Endometrium (tissue), 2 donors: ENCODE data around the gene SFI1.
"Not testable (repeated sequence)": the region's sequence is repeated elsewhere in the genome, so short reads cannot be mapped to it uniquely, and the experiment has no call there.

Experiments
- FAIRE-seq: peaks from 2 replicates; lab custom pipeline; 2012; peaks lifted over from hg19 to GRCh38; lab: Jason Lieb, UNC
- donor health status: control.
- donor health status: control.

SFI1 gene, protein sequence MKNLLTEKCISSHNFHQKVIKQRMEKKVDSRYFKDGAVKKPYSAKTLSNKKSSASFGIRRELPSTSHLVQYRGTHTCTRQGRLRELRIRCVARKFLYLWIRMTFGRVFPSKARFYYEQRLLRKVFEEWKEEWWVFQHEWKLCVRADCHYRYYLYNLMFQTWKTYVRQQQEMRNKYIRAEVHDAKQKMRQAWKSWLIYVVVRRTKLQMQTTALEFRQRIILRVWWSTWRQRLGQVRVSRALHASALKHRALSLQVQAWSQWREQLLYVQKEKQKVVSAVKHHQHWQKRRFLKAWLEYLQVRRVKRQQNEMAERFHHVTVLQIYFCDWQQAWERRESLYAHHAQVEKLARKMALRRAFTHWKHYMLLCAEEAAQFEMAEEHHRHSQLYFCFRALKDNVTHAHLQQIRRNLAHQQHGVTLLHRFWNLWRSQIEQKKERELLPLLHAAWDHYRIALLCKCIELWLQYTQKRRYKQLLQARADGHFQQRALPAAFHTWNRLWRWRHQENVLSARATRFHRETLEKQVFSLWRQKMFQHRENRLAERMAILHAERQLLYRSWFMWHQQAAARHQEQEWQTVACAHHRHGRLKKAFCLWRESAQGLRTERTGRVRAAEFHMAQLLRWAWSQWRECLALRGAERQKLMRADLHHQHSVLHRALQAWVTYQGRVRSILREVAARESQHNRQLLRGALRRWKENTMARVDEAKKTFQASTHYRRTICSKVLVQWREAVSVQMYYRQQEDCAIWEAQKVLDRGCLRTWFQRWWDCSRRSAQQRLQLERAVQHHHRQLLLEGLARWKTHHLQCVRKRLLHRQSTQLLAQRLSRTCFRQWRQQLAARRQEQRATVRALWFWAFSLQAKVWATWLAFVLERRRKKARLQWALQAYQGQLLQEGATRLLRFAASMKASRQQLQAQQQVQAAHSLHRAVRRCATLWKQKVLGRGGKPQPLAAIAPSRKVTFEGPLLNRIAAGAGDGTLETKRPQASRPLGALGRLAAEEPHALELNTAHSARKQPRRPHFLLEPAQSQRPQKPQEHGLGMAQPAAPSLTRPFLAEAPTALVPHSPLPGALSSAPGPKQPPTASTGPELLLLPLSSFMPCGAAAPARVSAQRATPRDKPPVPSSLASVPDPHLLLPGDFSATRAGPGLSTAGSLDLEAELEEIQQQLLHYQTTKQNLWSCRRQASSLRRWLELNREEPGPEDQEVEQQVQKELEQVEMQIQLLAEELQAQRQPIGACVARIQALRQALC

DNA sequence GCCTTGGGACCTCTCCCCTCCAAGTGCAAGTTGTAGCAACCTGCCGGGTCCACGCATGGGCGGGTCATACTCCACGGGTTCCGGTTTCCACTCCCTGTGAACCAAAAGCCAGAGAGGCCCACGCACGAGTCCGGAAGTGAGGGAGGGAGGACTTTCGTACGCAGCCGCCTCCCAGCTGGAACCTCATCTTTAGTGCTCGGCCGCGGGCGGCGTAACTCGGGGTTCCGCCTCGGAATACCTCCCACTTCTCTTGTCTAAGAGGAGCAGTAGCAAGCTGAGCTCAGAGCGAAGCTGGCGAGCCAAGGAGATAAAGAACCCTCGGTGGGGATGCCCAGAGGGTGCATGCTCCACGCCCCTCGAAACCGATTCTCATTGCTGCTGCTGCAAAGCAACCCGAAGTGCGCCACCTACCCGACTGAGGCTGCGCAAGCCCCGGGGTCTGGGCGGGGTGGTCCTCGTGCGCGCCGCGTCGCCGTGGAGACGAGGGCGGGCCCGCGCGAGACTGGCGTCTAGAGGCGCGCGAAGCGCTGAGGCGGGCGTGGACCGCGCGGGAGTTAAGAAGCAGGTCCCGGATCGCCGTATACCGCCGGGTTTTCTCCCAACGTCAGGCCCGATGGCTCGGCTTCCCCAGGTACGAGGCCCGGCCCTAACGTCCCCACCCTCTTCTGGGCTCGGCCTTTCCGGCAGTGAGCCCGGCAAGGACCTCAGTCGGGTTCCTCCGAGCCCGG, at the start of gene SFI1:
SFI1 (plus strand) TSS at position 530 of the 728 bp plus-strand sequence. CDS start 11,749 bp downstream, outside the sequence.
- no peak for FAIRE-seq

DNA sequence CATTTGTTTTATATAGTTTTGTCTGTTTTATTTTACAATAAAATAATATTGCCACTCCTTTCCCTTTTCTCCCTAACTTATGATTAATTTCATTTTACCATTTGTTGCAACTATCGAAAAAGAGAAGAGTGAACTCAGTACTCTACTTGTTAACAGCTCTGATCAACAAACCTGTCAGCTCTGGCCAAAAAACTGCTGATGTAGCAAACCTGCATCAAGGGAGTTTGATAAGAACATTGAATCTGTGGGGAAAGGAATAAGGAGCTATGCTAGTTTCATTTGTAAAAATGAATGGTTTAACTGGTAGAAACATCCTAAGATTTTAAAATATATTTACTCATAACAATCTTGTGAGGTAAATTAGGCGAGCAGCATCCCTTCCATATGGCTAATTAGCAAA, 49.6 kb upstream of the SFI1 start:
- no peak for FAIRE-seq

DNA sequence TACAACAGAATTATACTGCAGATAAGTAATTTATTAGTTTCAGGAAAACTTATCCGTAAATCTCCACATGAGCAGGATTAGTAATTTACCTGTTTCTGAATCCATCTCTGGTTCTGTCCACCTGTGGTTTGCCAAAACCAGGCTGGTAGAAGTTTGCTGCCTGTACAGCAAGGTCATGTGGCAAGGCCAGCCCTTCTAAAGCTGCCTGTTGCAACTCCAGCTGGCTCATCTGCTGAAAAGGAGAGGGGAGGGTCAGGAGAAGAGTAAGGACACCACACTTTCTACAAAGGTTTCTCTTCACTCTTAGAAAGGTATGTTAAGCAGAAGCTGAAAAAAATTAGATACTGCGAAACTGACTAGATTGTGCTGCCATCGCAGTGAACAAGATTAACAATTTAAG, 49.0 kb upstream of the SFI1 start:
- no peak for FAIRE-seq

DNA sequence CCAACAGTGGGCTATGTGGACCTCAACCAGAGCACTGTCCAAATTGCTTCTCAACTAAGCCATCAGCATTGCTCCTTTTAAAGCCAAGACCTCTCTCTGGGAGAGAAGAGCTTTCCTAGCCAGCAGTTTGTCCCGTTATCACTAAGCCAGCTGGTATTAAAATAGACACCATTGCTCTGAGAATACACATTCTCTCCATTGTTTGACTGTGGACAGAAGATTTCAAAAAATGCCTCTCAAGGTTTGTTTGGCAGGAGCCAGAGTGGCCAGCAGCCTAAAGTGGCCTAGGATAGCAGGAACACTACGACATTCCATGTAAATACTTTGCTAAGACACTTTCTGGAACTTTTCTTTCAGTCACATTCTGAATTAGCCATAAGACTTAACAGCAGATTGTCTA, 48.0 kb upstream of the SFI1 start:
- FAIRE-seq, result no peak

DNA sequence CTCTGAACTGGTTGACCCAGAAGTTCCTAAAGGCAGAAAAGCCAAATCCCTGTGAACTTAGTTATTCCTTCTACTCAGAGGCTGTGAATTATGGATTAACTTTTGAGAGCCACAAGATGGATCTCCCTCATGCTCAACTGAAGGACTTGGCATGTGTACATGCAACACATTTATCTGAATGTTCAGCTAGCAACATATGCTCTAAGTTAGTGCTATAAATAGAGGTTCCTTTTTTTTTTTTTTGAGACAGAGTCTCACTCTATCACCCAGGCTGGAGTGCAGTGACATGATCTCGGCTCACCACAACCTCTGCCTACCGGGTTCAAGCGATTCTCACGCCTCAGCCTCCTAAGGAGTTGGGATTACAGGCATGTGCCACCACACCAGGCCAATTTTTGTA, 46.8 kb upstream of the SFI1 start:
- no peak for FAIRE-seq

DNA sequence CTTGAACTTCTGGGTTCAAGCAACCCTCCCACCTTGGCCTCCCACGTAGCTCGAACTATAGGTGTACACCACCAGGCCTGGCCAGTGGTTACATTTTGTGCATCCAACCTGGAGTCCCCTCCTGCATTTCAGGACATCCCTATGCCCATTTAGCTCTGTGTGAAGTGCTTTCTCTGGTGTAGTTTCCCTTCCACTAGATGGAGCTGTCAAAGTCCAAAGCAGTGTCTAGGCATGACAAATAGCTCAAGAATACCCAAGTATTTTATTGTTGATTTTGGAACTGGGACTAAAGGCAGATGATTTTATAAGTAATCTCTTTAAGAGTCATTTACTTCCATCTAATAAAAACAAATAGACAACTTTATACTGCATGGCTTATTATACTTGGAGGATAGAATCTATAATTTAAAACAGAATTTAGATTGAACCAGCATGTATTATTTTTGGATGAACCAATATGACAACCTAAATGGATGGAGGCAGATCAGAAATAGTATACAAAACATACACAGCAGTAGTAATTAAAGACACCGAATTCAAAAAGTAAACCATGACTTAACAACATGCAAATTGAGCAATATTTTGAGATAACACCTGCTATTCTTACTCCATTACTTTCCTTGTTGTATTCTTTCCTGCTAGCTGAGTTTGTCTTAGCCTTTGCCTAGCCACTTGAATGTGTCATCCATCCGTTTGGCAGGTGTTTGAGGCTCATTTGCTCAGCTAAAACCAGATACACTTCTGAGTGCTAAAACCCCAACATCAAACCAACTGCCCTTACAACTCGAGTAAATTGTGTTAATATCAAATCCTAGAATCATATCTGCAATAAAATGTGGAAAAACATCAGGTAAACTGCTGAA, 44.4 kb upstream of the SFI1 start:
- no peak for FAIRE-seq

DNA sequence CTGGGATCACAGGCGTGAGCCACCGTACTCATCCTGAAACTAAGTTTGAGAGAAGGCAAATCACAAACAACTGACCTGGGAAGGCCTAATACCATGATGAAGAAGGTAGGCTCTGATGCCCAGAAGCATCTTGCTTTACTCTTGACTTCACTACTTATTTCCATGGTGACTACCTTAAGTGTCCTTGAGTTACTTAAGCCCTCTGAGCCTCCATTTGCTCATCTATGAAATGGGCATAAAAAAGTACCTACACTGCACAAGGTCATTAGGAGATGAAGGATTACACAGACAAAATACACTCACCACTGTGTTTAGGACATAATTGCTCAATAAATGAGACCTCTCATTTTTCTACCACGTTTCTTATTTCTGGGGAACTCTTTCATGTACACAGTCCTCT, 34.6 kb upstream of the SFI1 start:
- no peak for FAIRE-seq

DNA sequence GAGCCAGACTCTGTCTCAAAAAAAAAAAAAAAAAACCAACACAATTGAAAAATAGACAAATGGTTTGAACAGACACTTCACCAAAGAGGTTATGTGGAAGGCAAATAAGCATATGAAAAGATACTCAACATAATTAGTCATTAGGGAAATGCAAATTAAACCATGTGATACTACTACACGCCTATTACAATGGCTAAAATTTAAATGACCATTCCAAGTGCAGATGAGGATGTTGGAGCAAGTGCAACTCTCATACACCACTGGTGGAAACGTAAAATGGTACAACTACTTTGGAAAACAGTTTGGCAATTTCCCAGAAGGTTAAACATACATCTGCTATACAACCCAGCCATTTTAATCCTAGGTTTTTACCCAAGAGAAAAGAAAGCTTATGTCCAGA, 31.0 kb upstream of the SFI1 start:
- FAIRE-seq, result no peak

DNA sequence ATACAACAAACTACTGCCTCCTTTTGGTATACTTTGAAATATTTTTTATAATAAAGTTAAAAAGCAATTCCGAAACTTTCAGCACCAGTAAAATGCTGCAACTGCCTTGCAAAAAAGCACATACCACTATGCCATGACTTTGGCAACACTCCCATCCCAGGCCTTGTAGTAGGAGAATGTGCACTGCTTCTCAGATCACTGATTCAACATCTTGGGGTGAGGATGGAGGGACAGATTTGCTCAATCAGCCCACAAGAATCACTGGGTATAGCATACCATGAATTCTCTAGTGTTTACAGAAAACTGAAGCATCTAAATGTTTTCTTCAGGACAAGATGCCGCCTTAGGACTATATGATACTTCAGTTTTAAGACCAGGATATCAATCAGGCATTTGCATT, 21.6 kb upstream of the SFI1 start:
- FAIRE-seq, result no peak

DNA sequence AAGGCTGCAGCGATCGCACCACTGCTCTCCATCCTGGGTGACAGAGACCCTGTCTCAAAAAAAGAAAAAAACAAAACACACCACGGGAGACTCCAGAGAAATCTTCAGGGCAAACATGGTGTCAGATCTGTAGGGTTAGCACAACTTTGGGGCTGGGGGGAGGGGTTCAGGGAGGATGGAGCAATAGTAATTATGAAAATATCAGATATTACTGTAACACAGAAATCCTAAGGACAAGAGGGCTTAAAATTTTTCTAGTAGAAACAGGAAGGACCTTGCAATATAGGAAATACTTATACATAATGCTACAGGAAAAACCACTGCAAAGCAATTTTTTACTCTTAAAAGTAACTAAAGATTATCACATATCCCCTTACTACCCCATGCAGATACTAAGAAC, 20.5 kb upstream of the SFI1 start:
- no peak for FAIRE-seq

DNA sequence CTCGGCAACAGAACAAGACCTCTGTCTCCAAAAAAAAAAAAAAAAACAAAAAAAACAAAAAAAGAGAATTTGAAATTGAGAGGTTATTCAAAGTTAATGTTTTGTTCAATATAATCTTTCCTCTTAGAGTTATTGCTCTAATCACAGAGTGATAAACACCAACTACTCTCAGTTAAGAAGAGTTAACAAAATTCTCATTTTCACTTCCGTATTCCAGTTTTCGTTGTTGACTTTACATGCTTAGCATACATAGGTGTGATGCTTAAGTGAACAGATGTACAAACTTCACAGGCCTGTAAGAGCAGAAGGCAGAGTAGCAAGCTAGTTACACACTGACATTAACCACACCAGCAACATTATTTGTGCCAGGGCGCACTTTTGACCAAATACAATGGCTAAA, 19.0 kb upstream of the SFI1 start:
- FAIRE-seq, result no peak

DNA sequence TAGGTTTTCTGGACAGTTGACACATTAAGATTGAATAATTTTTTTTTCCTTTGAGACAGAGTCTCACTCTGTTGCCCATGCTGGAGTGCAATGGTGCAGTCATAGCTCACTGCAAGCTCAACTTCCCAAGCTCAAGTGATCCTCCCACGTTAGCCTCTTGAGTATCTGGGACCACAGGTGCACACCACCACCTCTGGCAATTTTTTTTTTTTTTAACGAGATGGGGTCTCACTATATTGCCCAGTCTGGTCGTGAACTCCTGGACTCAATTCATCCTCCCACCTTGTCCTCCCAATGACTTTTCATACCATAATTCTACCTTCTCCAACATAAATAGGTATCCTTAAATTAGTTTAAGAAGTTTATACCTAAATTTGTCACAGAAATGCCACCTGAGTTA, 15.2 kb upstream of the SFI1 start:
- FAIRE-seq, result no peak

DNA sequence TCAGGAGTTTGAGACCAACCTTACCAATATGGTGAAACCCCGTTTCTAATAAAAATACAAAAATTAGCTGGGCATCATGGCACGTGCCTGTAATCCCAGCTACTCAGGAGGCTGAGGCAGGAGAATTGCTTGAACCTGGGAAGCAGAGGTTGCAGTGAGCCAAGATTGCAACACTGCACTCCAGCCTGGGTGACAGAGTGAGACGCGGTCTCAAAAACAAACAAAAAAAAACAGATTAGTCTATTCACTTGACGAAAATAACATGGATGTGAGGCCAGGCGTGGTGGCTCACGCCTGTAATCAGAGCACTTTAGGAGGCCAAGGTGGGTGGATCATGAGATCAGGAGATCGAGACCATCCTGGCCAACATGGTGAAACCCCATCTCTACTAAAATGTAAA, 13.9 kb upstream of the SFI1 start:
- FAIRE-seq, result not testable (repeated sequence)

DNA sequence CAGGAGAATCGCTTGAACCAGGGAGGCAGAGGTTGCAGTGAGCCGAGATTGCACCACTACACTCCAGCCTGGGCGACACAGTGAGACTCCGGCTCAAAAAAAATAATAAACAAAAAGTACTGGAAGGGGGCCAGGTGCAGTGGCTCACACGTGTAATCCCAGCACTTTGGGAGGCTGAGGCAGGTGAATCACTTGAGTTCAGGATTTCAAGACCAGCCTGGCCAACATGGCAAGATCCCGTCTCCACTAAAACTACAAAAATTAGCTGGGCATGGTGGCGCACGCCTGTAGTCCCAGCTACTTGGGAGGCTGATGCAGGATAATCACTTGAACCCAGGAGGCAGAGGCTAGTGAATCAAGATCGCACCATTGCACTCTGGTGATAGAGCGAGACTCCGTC, 10.0 kb upstream of the SFI1 start:
- not testable (repeated sequence) for FAIRE-seq

DNA sequence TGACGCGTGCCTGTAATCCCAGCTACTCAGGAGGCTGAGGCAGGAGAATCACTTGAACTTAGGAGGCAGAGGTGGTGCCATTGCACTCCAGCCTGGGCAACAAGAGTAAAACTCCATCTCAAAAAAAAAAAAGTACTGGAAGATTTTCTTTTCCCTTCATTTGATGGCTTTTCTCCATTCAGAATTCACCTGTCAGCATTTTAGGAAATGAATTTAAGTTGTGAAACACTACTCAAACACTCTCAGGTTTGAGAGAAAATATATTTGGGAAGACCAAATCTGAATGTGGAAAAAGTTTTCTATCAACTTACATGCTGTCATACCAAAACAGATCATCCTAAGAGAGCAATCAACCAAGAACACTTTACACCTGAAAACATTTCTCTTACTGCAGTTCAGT, 9.4 kb upstream of the SFI1 start:
- FAIRE-seq, result no peak

DNA sequence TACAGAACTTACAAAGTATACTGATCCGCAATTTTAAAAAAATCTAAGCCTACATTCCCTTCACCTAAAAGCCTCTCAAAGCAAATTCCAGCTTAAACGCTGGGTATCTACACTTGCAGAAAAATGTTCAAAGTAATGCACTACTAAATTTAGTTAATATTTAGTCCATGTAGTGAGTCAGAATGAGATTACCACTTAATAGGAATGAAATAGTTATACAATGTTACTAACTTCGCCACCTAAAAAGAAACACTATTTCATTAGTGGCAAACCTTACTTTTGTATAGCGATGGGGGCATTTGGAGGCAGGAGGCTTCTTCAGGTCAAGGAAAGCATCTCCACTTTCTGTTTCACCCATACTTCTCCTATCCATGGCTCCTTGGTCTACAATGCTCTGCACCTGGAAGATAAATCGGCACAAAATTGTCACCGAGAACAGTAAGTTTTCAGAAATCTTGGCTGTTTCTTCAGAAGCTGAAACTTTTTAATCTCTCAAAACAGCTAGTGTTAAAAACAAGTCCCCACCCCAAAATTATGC, 7.9 kb upstream of the SFI1 start:
- FAIRE-seq, result no peak

DNA sequence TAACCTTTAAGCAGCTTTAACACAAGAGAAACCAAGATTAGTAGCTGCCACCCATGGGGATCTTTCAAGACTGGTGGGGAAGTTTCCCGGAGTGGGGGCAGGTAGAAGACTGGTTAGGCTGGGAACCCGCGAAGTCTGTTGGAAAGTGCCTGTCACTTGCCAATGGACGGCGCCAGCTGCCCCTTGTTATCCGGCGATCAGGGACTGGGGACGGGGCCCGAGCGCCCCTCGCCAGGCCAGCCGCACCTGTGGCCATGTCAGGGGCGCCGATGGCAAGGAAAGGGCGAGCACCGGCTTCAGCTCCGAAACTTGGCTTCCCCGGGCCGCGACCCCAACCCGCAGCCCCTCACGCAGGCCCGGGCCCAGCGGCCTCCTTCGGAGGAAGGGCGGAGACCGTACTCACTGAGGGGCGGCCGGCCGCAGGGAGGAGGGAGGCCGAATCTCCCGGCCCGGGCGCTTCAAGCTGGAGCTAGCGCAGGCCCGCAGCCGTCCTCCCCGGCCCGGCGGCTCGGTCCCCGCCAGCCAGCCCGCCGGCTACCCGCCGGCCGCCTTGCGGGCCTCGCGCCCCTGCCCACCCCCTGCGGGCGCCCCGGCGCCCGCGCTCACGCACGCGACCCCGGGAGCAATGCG, 7.2 kb upstream of the SFI1 start:
- FAIRE-seq, result no peak

DNA sequence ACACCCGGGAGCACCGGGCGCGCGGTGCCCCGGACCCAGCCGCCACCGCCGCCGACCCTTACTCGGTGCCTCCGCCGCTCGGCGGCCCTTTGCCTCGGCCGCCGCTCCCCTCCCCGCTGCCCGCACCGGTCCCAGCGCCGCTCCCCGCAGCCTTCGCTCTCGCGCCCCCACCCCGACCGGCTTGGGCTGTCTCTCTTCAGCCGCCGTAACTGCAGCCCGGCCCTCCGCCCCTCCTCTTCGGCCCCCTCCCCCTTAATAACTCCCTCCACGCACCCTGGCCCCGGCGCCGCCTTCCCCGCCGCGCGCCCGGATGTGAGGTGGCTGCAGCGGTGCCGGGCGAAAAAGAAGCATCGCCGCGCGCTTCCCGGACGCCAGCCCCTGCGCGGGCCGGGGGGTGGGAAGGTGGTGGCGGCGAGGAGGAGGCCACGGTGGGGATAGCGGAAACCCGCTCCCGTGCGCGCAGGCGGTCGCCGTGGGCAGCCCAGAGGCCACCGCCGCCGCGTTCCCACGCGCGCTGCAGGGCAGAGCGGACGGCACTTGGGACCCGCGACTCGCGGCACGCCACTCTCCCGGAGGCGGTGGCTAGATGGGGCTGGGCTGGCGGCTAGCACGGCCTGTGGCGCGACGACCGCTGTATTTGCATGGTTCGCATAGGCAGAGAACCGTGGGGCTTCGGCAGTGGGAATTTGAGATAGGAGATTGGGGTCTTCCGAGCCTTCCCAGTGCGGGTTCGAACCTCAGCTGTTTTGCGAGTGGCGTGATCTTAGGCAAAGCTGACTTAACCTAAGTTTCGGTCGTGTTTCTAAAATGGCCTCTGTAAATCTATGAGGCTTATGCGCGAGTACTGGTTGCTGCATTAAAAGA, 6.5 kb upstream of the SFI1 start, which contains the start of gene EIF4ENIF1:
EIF4ENIF1 (minus strand) TSS at position 211 of the 864 bp plus-strand sequence. CDS start 1,124 bp downstream, outside the sequence.
- no peak for FAIRE-seq

DNA sequence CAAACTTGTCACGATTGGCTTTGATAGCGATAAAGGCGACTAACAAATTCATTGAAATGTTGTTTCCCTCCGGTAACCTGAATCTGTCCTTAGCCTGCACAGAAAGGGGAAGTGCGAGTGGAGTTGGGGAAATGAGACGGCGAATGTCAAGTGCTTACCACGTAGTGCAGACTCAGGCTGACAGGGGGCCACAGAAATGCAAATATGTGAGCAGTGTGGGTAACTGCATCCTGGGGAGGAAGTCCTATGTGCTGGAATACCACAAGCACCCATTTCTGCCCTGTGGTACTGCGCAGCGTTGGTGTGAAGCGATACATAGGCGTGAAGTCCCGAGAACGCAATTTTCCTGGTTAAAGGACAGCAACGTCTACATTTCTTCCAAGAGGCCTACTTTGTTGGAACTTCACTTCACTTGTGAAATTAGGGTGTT, 5.8 kb upstream of the SFI1 start:
- FAIRE-seq, result no peak
